GM21367 (cell line): Measurements from ENCODE around the gene TKTL2.

Experiments
- ATAC-seq: cut with Tn5 transposase; IDR thresholded peaks from one replicate; pipeline ENCODE4 v1.9.1; 2021; ENCODE audit not compliant: unreplicated experiment

Gene TKTL2, protein sequence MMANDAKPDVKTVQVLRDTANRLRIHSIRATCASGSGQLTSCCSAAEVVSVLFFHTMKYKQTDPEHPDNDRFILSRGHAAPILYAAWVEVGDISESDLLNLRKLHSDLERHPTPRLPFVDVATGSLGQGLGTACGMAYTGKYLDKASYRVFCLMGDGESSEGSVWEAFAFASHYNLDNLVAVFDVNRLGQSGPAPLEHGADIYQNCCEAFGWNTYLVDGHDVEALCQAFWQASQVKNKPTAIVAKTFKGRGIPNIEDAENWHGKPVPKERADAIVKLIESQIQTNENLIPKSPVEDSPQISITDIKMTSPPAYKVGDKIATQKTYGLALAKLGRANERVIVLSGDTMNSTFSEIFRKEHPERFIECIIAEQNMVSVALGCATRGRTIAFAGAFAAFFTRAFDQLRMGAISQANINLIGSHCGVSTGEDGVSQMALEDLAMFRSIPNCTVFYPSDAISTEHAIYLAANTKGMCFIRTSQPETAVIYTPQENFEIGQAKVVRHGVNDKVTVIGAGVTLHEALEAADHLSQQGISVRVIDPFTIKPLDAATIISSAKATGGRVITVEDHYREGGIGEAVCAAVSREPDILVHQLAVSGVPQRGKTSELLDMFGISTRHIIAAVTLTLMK

DNA sequence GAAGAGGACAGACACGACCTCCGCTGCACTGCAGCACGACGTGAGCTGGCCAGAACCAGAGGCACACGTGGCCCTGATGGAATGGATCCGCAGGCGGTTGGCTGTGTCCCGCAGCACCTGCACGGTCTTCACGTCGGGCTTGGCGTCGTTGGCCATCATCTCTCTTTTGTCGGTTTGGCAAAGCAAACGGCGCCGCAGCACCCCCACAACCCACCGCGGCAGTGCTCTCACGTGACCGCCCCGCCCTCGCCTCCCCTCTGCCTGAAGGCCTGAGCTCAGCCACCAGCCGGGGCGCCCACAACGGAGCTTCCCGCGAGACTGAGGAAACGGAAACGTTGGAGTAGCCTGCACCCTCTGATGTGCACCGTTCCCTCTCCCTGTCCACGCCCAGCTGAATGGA is at the start of gene TKTL2:
TKTL2 (minus strand) TSS at position 179 of the 400 bp plus-strand sequence; CDS start at position 159, 20 bp downstream.
- no peak for ATAC-seq

DNA sequence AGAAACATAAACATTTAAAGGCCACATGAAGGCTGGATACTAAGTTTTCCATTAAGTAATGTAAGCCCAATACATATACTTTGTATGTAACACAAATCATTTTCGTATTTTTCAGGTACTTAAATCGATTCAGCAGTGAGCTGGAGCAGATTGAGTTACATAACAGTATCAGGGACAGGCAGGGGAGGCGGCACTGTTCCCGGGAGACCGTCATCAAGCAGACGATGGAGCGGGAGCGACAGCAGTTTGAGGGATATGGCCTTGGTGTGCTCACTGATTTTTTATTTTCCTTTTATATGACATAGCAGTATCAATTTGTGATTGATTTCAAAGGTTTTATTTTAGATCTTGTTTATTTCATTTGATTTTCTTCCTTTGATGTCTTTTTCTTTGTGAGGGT is 41.6 kb upstream of the TKTL2 start:
- ATAC-seq = no peak

DNA sequence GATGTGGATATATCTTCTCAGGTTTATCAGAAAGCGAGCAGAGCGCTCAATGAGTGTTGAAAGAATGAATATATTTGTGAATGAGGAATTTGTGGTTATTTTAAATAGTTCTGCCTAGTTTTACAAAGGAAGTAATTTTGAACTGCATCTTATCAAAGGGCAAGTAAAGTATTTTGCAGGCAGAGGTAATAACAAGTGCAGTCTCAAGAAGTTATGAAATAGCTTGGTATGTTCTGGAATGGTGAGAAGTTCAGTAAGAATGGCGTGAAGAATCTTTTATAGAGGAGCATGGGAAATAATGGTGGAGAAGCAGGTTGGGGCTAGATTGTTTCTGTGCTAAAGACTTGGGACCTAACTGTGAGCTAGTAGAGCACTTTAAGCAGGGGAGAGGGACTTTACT is 31.8 kb upstream of the TKTL2 start:
- no peak for ATAC-seq

- ATAC-seq = no peak
These were observed 27.0 kb upstream of the TKTL2 start for GRCh38 chr4:163500586-163500985.

GRCh38 chr4:163495900-163496299 is 22.3 kb upstream of the TKTL2 start:
- ATAC-seq = peak; percentile 21

DNA sequence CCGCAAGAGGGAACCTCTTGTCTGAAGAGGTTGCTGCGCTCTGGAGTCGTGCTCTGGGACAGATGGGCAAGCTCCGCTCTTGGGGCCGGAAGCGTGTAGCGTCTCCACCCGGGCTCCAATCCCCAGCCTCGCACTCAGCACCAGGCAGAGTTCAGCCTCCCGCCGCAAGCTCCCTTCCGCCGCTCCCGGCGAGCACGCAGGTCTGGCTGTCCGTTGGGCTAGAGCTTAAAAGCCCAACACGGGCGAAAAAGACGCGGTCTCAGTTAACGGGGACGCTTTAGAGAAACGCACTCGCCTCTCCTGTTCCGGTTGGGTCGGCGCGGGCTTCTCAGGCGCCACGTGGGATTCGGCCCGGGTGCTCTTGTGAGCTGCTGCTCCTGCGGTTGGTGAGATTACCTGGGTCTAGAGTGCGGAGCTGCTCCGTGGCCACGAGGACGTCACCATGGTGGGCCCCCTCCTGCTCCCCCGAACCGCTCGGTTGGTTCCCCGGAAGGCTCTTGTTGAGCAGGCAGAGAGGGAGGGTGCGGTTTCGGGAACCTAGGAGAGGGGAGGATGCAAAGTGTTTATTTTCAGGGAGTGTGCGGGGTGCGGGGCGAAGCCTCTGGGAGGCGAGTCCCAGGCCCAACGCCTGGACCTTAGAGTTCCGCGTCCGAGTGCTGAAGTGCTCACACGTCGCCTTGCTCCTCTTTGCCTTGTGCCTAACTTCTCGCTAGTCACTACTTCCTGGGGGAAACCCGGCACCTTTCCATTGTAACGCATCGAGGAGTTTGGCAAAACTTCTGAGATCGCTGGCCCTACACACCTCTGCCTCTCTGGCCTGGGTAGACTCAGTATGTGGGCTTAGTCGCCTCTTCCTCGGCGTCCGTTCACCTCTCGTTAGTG is 21.0 kb upstream of the TKTL2 start, which contains the start of gene TMA16:
TMA16 (plus strand) TSS at position 331 of the 882 bp plus-strand sequence; CDS start at position 443, 112 bp downstream.
- peak; percentile 76 for ATAC-seq

DNA sequence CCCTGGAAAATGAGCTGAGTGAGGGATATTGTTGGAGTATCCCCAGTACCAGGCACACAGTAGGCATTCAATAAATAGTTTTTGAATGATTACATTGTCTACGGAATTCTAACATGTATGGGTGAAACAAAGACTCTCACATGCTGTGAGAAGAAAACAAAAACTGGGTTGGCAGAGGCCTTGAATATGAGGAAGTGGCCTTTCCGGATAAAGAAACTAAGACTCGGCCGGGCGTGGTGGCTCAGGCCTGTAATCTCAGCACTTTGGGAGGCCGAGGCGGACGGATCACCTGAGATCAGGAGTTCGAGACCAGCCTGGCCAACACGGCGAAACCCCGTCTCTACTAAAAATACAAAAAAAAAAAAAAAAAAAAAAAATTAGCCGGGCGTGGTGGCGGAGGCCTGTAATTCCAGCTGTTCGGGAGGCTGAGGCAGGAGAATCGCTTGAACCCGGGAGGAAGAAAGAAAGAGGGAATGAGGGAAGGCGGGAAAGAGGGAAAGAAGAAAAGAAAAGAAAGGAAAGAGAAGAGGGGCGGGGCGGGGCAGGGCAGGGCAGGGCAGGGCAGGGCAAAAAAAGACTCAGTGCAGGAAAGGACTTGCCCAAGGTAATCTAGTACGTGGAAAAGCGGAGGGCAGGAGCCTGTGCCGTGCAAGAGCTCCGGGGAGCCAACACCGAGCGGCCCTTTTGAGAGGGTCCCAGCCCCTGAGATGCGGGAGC is 20.2 kb upstream of the TKTL2 start:
- peak; percentile 26 for ATAC-seq

DNA sequence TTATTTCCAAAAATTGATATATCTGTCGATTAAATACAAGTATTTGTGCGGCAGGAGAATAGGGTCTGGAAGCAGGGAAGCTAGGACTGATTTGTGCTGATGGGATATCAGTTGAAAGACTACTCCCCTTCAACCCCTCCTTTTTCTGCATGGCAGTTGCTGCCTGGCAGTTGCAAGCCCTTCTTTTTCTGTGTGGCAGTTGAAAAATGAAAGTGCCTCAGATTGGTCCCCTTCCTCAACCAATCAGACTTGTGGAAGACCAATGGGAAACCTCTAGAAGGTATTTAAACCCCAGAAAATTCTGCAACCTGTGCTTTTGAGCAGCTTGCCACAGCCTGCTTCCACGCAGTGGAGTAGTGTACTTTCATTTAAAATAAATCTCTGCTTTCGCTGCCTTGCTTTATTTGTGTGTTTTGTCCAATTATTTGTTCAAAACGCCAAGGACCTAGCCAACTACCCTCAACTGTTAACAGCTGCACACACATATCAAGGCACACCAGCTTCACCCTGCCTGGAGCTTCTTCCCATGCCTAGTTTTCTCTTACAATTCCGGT is 19.5 kb upstream of the TKTL2 start:
- ATAC-seq = no peak

DNA sequence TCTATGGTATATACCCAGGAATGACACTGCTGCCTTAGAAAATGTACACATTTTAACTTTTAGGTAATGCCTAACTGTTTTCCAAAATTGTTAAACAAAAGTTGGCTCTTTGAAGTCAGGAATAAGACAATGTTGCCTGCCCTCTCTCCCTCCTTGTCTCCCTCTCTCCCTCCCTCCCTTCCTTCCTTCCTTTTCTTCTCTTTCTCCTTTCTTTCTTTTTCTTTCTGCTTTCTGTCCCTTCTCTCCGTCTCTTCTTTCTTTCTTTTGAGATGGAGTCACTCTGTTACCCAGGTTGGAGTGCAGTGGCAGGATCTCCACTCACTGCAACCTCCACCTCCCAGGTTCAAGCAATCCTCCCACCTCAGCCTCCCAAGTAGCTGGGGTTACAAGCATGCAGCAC is 16.4 kb upstream of the TKTL2 start:
- ATAC-seq = no peak

DNA sequence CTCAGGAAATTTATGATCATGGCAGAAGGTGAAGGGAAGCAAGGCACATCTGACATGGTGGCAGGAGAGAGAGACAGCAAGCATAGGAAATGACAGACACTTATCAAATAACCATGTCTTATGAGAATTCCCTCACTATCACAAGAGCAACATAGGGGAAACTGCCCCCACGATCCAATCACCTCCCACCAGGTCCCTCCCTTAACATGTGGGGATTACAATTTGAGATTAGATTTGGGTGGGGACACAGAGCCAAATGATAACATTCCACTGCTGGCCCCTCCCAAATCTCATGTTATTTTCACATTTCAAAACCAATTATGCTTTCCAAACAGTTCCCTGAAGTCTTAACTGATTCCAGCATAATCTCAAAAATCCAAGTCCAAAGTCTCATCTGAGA is 12.8 kb upstream of the TKTL2 start:
- no peak for ATAC-seq

DNA sequence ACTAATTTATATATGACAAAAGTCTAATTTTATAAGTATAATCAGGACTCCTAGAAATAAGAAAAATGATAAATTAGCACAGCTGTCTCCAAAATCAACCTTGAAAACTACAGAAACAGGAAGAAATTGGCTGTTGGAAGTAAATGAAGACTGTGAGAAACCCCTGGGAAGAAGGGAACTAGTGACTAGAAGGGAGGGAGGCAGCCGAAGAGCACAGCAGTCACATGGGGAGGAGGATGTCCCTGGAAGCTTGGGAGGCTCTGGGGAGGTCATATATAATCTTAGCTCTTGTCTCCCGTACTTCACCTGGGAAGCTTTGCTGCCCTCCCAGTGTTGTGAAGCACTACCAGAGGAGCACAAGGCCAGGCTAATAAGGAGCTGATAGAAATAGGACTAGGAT is 12.0 kb upstream of the TKTL2 start:
- ATAC-seq = no peak

GRCh38 chr4:163484906-163485305 is 11.4 kb upstream of the TKTL2 start:
- peak; percentile 48 for ATAC-seq

DNA sequence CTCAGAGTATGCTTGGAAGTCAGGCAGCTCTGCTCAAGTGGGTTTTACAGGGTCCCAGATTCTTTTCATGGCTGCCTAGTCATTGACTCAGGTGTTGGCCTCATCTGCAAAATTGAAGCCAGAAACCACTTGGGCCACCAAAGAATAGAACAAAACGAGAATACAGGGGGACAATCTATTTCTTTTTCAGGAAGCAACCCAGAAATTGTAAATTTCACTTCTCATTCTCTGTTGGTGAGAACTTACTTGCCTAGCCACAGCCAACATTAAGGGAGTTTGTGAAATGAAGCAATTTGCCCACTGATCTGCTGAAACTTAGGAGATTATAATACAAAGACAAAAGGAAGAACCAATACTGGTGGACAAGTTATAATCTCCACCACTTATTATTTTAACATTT is 8.6 kb upstream of the TKTL2 start:
- peak; percentile 68 for ATAC-seq

DNA sequence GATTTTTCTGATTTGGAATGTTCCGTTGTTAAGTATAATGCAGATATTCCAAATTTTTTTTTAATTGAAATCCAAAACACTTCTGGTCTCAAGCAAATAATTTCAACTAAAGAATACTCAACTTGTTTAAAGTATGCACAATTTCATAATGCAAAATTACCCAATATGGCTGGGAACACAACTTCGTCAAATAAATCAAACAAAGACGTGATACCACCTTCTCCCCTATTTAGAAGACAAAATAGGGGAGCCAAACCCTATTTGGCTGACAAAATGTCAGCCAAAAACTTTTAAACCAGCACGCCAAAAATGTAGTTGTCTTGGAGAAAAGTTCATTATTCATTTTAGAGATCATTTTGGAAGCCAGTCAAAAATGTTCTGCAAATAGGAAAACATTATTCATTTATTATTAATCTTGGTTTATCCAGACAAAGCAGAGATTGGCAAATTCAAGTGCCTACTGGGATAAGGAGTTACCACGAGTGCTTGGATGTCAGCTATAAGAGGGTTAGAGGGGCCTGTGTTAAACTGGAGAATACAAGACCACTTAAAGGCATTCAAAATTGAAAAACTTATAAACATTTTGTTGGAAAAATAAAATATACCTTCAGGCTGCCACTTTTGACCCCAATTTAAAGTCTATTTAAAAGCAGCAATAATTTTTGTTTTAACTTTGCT is 3.3 kb upstream of the TKTL2 start:
- ATAC-seq = no peak

DNA sequence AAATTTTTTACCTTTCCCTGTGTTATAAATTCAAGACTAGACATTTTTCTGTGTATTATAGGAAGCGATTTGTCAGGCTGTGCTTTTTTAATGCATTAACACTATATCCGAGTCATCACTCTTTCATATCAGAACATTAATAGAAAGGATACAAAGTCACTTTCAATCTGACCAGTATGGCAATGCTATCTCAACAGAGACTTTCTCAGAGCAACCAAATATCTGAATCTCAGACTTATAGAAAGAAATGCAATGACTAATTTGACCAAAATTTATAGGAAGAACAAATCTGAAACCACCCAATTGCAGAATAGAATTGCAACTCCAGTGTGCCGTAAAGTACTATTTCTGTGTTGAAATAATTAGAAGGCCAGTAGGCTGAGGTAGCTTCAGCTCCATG is 473 bp upstream of the TKTL2 start:
- no peak for ATAC-seq

DNA sequence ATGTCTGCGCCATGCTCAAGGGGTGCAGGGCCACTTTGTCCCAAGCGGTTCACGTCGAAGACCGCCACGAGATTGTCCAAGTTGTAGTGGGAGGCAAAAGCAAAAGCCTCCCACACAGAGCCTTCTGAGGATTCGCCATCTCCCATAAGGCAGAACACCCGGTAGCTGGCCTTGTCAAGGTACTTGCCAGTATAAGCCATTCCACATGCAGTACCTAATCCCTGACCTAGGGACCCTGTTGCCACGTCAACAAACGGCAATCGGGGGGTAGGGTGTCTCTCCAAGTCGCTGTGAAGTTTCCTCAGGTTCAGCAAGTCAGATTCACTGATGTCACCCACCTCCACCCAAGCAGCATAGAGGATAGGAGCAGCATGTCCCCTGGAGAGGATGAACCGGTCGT is 424 bp downstream of the TKTL2 start:
- ATAC-seq = no peak

GRCh38 chr4:163470391-163470790 is 3.2 kb downstream of the TKTL2 start:
- no peak for ATAC-seq

- ATAC-seq = no peak
These were observed 6.3 kb downstream of the TKTL2 start for GRCh38 chr4:163467082-163467770.

DNA sequence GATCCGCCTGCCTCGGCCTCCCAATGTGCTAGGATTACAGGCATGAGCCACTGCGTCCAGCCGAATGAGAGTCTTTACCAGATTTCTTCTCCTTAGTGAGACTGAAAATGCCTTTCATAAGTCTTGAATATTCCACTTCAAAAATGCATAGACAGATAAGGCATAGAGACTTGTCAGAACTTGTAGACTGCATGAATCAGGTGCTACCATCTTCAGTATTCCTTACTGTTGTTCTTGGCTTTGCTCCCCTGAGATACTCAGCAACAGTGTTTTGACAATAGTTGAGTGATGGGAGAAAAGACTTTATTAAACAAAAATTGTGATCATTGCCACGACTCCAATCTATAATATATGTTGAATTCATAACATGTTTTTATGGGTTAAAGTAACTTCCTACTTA is 11.0 kb downstream of the TKTL2 start:
- ATAC-seq = no peak
